ENCODE measurements around the gene MIF. TPM values are rescaled to one million over a fixed set of nuclear protein-coding genes. Genes with fewer than 3 reads are reported as not detected.

MIF gene
- polyA plus RNA-seq, 2 of the 4 experiments (the other 2 are of a cell fraction) = 197 to 776 TPM

DNA sequence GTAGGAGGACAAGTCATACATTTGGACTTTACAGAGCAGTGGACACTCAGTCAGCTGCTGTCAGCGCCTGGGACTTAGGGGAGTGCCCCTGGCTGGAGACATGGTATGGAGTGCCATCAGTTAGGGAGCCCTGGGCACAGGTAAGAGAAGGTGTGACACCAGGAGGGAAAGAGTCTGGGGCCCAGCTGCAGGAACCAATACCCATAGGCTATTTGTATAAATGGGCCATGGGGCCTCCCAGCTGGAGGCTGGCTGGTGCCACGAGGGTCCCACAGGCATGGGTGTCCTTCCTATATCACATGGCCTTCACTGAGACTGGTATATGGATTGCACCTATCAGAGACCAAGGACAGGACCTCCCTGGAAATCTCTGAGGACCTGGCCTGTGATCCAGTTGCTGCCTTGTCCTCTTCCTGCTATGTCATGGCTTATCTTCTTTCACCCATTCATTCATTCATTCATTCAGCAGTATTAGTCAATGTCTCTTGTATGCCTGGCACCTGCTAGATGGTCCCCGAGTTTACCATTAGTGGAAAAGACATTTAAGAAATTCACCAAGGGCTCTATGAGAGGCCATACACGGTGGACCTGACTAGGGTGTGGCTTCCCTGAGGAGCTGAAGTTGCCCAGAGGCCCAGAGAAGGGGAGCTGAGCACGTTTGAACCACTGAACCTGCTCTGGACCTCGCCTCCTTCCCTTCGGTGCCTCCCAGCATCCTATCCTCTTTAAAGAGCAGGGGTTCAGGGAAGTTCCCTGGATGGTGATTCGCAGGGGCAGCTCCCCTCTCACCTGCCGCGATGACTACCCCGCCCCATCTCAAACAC lies 850 bp upstream of the MIF start:
- DNase-seq (ENCODE audit: low read depth in 1 of 2, low spot score in 1 of 2) (no peak), FAIRE-seq (no peak), ATAC-seq (no peak)
- 53% methylated on average over 7 of the region's 11 CpGs for WGBS (ENCODE audit: missing lambda C conversion rate)
- Histone ChIP-seq H3K4me3 (peak overlapping the region; percentile 81), H3K4me1 (peaks cover 37% of the 10 kb centered on the region), H3K27ac (peak overlapping the region; percentile 98 to 99), H3K9me3 (no peaks in the 10 kb centered on the region), H3K4me2 (peak overlapping the region; percentile 93)
- ChIA-PET CTCF (interaction anchor here (0.7 to 3.0 kb wide), 23 partner anchors 8 to 126 kb away, joined by 3 to 12 read pairs (median 5); partner anchors contain the start of genes CHCHD10 and SLC2A11), POLR2A (interaction anchor here (0.6 to 1.7 kb wide), 8 partner anchors 13 to 683 kb away, joined by 3 to 25 read pairs (median 4); partner anchors contain the start of genes CABIN1 and SLC2A11)
- TF ChIP-seq, protein P1, sequence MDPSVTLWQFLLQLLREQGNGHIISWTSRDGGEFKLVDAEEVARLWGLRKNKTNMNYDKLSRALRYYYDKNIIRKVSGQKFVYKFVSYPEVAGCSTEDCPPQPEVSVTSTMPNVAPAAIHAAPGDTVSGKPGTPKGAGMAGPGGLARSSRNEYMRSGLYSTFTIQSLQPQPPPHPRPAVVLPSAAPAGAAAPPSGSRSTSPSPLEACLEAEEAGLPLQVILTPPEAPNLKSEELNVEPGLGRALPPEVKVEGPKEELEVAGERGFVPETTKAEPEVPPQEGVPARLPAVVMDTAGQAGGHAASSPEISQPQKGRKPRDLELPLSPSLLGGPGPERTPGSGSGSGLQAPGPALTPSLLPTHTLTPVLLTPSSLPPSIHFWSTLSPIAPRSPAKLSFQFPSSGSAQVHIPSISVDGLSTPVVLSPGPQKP (IDR thresholded peaks at IDR 0.05; ENCODE audit: low read depth, low read length) = no peak
- TF ChIP-seq FOSB (CRISPR knock-in tag; IDR thresholded peaks at IDR 0.05) = no peak
- TF ChIP-seq HEYL (CRISPR knock-in tag; IDR thresholded peaks at IDR 0.05) = no peak
- no peak for TF ChIP-seq CTCF (IDR thresholded peaks at IDR 0.05)
- TF ChIP-seq, protein P2, sequence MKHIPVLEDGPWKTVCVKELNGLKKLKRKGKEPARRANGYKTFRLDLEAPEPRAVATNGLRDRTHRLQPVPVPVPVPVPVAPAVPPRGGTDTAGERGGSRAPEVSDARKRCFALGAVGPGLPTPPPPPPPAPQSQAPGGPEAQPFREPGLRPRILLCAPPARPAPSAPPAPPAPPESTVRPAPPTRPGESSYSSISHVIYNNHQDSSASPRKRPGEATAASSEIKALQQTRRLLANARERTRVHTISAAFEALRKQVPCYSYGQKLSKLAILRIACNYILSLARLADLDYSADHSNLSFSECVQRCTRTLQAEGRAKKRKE (CRISPR knock-in tag; IDR thresholded peaks at IDR 0.05; ENCODE audit: low read depth) = no peak
- TF ChIP-seq CEBPB (IDR thresholded peaks at IDR 0.05) = no peak
- no peak for TF ChIP-seq EP300 (IDR thresholded peaks at IDR 0.05)
- no peak for TF ChIP-seq RFX5 (IDR thresholded peaks at IDR 0.05)
- TF ChIP-seq ZNF302 (CRISPR knock-in tag; IDR thresholded peaks at IDR 0.05) = no peak
- no peak for TF ChIP-seq MAFK (IDR thresholded peaks at IDR 0.05; ENCODE audit: partially characterized antibody)
- TF ChIP-seq JUN (IDR thresholded peaks at IDR 0.05) = no peak
- TF ChIP-seq, protein P3, sequence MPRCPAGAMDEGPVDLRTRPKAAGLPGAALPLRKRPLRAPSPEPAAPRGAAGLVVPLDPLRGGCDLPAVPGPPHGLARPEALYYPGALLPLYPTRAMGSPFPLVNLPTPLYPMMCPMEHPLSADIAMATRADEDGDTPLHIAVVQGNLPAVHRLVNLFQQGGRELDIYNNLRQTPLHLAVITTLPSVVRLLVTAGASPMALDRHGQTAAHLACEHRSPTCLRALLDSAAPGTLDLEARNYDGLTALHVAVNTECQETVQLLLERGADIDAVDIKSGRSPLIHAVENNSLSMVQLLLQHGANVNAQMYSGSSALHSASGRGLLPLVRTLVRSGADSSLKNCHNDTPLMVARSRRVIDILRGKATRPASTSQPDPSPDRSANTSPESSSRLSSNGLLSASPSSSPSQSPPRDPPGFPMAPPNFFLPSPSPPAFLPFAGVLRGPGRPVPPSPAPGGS (IDR thresholded peaks at IDR 0.05) = no peak
- TF ChIP-seq NFE2L2 (conservative IDR thresholded peaks at IDR 0.05; ENCODE audit: low read length) = no peak

DNA sequence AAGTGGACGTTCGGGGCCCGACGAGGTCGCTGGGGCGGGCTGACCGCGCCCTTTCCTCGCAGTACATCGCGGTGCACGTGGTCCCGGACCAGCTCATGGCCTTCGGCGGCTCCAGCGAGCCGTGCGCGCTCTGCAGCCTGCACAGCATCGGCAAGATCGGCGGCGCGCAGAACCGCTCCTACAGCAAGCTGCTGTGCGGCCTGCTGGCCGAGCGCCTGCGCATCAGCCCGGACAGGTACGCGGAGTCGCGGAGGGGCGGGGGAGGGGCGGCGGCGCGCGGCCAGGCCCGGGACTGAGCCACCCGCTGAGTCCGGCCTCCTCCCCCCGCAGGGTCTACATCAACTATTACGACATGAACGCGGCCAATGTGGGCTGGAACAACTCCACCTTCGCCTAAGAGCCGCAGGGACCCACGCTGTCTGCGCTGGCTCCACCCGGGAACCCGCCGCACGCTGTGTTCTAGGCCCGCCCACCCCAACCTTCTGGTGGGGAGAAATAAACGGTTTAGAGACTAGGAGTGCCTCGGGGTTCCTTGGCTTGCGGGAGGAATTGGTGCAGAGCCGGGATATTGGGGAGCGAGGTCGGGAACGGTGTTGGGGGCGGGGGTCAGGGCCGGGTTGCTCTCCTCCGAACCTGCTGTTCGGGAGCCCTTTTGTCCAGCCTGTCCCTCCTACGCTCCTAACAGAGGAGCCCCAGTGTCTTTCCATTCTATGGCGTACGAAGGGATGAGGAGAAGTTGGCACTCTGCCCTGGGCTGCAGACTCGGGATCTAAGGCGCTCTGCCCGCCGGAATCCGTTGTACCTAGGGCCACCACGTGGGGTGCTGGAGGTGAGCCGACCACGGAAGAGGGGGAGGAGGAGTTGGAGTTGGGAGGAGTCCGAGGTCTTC lies 771 bp downstream of the MIF start:
- DNase-seq (ENCODE audit: low read depth in 1 of 2, low spot score in 1 of 2) (peak; percentile 72 to 85), FAIRE-seq (no peak), ATAC-seq (peak; percentile 59 to 67)
- ChIA-PET CTCF (interaction anchor here (0.7 to 3.0 kb wide), 25 partner anchors 7 to 361 kb away, joined by 3 to 12 read pairs (median 4); partner anchors contain the start of gene SLC2A11), POLR2A (interaction anchor here (0.6 to 1.7 kb wide), 10 partner anchors 14 to 682 kb away, joined by 3 to 25 read pairs (median 4); partner anchors contain the start of gene SLC2A11)
- 7% methylated on average over 3 of the region's 79 CpGs for WGBS (ENCODE audit: missing lambda C conversion rate)
- peak overlapping the region; percentile 81 for H3K4me3 ChIP-seq
- H3K27ac ChIP-seq = peak overlapping the region; percentile 98 to 99
- no peaks in the 10 kb centered on the region for H3K9me3 ChIP-seq
- H3K4me1 ChIP-seq = peaks cover 28% of the 10 kb centered on the region
- peak overlapping the region; percentile 93 for H3K4me2 ChIP-seq
- TF ChIP-seq, protein P4, sequence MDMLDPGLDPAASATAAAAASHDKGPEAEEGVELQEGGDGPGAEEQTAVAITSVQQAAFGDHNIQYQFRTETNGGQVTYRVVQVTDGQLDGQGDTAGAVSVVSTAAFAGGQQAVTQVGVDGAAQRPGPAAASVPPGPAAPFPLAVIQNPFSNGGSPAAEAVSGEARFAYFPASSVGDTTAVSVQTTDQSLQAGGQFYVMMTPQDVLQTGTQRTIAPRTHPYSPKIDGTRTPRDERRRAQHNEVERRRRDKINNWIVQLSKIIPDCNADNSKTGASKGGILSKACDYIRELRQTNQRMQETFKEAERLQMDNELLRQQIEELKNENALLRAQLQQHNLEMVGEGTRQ (IDR thresholded peaks at IDR 0.05) = peak; percentile 64
- no peak for TF ChIP-seq HDAC2 (IDR thresholded peaks at IDR 0.05)
- TF ChIP-seq MYC (IDR thresholded peaks at IDR 0.05; ENCODE audit: borderline replicate concordance, low read length) = peak; percentile 39
- TF ChIP-seq ZSCAN20 (CRISPR knock-in tag; IDR thresholded peaks at IDR 0.05) = no peak
- TF ChIP-seq PHF8 (IDR thresholded peaks at IDR 0.05; ENCODE audit: borderline replicate concordance, low read depth) = 0 out of 2 replicates have a peak, but pooled peaks have one; percentile 22
- no peak for TF ChIP-seq EHMT2 (IDR thresholded peaks at IDR 0.05; ENCODE audit: low read depth)
- TF ChIP-seq KDM1A (IDR thresholded peaks at IDR 0.05; ENCODE audit: low read depth) = no peak
- TF ChIP-seq, protein P3 (IDR thresholded peaks at IDR 0.05) = no peak
- peak; percentile 55; the same call in 1 of the 2 replicates for TF ChIP-seq RNF2 (IDR thresholded peaks at IDR 0.05; ENCODE audit: borderline replicate concordance, low read depth)
- no peak for TF ChIP-seq ESRRA (IDR thresholded peaks at IDR 0.05; ENCODE audit: borderline replicate concordance, low read length)
- TF ChIP-seq, protein P2 (CRISPR knock-in tag; IDR thresholded peaks at IDR 0.05; ENCODE audit: low read depth) = no peak
- TF ChIP-seq MAZ (IDR thresholded peaks at IDR 0.05; ENCODE audit: borderline replicate concordance, low read depth, low read length) = no peak
- TF ChIP-seq POLR2A (IDR thresholded peaks at IDR 0.05; ENCODE audit: low read length) = peak; percentile 27; the same call in 1 of the 2 replicates
- TF ChIP-seq CHD2 (IDR thresholded peaks at IDR 0.05; ENCODE audit: low read length, partially characterized antibody) = no peak
